ENCODE results near the gene ZNF503.

Gene ZNF503

DNA sequence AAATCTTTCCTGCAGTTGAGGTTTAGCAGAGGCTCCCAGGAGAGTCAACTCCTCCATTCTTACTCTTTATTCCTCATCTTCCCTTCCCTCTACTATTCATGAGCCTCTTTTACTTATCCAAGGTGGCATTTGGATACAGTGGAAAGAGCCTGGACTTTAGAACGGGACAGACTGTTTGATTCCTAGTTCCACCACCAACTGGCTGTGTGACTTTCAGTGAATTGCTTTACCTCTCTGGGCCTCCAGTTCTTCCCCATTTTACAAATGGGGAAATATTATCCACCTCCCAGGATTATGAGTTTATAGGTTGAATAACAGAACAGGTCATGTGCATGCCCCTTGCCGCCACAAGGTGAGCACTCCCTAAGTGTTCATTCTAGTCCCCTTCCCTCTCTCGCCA, 49.9 kb downstream of the ZNF503 start:
- no peak overlapping the region for H3K27ac ChIP-seq (ENCODE audit: low read length)
- no peak overlapping the region for H3K9ac ChIP-seq (ENCODE audit: low read length in 2 of 2)
- H3K4me1 ChIP-seq (ENCODE audit: control insufficient read depth, insufficient read depth, low read length) = no peaks in the 10 kb centered on the region
- H3K9me3 ChIP-seq (ENCODE audit: control insufficient read depth in 2 of 2, low read length in 2 of 2) = peaks cover 2 to 13% of the 10 kb centered on the region in 2 donors
- no peak overlapping the region for H3K4me3 ChIP-seq (ENCODE audit: low read length in 2 of 2)
- no peaks in the 10 kb centered on the region for H3K36me3 ChIP-seq (ENCODE audit: control insufficient read depth in 2 of 2, insufficient read depth in 2 of 2, low read length in 2 of 2)
- H3K27me3 ChIP-seq (ENCODE audit: control insufficient read depth in 1 of 2, insufficient read depth in 2 of 2, low read length in 2 of 2) = no peaks in the 10 kb centered on the region

DNA sequence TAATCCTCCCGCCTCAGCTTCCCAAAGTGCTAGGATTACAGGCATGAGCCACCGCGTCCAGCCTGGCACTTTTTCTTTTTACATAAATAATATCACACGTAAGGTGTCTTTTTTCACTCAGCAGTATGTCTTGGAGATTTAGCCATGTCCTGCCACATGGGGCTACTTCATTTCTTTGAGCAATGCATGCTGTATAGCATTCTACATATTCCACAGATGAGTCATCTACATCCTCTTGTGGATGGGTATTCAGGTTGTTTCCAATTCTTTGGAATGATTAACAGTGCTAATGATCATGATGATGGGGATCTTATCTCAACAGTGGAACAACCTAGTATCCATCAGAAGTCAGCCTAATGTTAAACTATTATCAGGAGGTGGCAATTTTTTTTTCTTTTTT, 50.8 kb downstream of the ZNF503 start:
- Histone ChIP-seq H3K9me3 (ENCODE audit: control insufficient read depth in 2 of 2, low read length in 2 of 2) (peaks cover under 1 to 12% of the 10 kb centered on the region in 2 donors), H3K27me3 (ENCODE audit: control insufficient read depth in 1 of 2, insufficient read depth in 2 of 2, low read length in 2 of 2) (no peaks in the 10 kb centered on the region), H3K36me3 (ENCODE audit: control insufficient read depth in 2 of 2, insufficient read depth in 2 of 2, low read length in 2 of 2) (no peaks in the 10 kb centered on the region), H3K4me1 (ENCODE audit: control insufficient read depth, insufficient read depth, low read length) (no peaks in the 10 kb centered on the region), H3K4me3 (ENCODE audit: low read length in 2 of 2) (no peak overlapping the region), H3K9ac (ENCODE audit: low read length in 2 of 2) (no peak overlapping the region), H3K27ac (ENCODE audit: low read length) (no peak overlapping the region)

Data from stomach smooth muscle (tissue), 2 donors.